A673 (cell line): ENCODE data around the gene EPS15. TPM values are rescaled to one million over a fixed set of nuclear protein-coding genes. Genes with fewer than 3 reads are reported as not detected.

Experiments used
- BruUV-seq: library from RNA; stranded (reverse); fragments of 400-500 nt; replicated peaks from 2 replicates; lab custom pipeline; 2021; lab: Mats Ljungman, UMichigan
- CTCF ChIA-PET: fragments of 300-600 bp; sonication (Branson Sonifier 250); formaldehyde crosslinking; loops from one replicate; lab custom pipeline; 2022; ENCODE audit warnings: antibody characterized with exemption; lab: Charles Lee
- POLR2A ChIA-PET: fragments of 300-600 bp; sonication (Branson Sonifier 250); formaldehyde crosslinking; loops from one replicate; lab custom pipeline; 2022; ENCODE audit warnings: antibody characterized with exemption; ENCODE audit not compliant: low non-redundant PET; lab: Charles Lee
- DNase-seq: peaks from one replicate; pipeline ENCODE4 v3.0.0-alpha.2; 2015; ENCODE audit warnings: low spot score
- H3K27ac ChIP-seq: fragments of 200-600 bp; sonication (generic); 2 replicates; pipeline ENCODE4 v1.5.1; 2016; ENCODE audit warnings: mixed run types, low read depth, mild to moderate bottlenecking, mixed read lengths, antibody characterized with exemption, low read length; ENCODE audit not compliant: poor library complexity, severe bottlenecking
- H3K27me3 ChIP-seq: fragments of 200-600 bp; sonication (generic); replicated peaks from 2 replicates; pipeline ENCODE4 v1.6.1; 2017; ENCODE audit warnings: mixed run types, low read depth, mild to moderate bottlenecking, mixed read lengths, antibody characterized with exemption, low read length; ENCODE audit not compliant: insufficient read depth, poor library complexity
- H3K36me3 ChIP-seq: fragments of 200-600 bp; sonication (generic); 2 replicates; pipeline ENCODE4 v1.6.1; 2016; ENCODE audit warnings: mixed run types, mild to moderate bottlenecking, mixed read lengths, antibody characterized with exemption, low read length; ENCODE audit not compliant: insufficient read depth, poor library complexity, severe bottlenecking
- H3K4me1 ChIP-seq: fragments of 200-600 bp; sonication (generic); 2 replicates; pipeline ENCODE4 v1.6.1; 2017; ENCODE audit warnings: mixed run types, mild to moderate bottlenecking, mixed read lengths, antibody characterized with exemption, low read length; ENCODE audit not compliant: insufficient read depth, poor library complexity, severe bottlenecking
- H3K4me3 ChIP-seq: fragments of 200-600 bp; sonication (generic); 2 replicates; pipeline ENCODE4 v1.5.1; 2016; ENCODE audit warnings: low read depth, mixed run types, mild to moderate bottlenecking, mixed read lengths, low read length; ENCODE audit not compliant: poor library complexity, severe bottlenecking
- H3K9me3 ChIP-seq: fragments of 200-600 bp; sonication (generic); 2 replicates; pipeline ENCODE4 v1.6.1; 2016; ENCODE audit warnings: mixed run types, low read depth, mild to moderate bottlenecking, mixed read lengths, antibody characterized with exemption, low read length; ENCODE audit not compliant: poor library complexity, severe bottlenecking
- EZH2 ChIP-seq: fragments of 200-600 bp; sonication (generic); IDR thresholded peaks from 2 replicates; pipeline ENCODE4 v1.6.1; 2017; ENCODE audit warnings: borderline replicate concordance, low read depth, mild to moderate bottlenecking, mixed read lengths, antibody characterized with exemption, low read length; ENCODE audit not compliant: poor library complexity, severe bottlenecking
- intact Hi-C: fragments of 100-400 bp; cut with micrococcal nuclease; formaldehyde crosslinking; loops from one replicate; pipeline ENCODE4 v1.10.0; 2022; ENCODE audit not compliant: unreplicated experiment
- total RNA-seq: library from RNA; stranded (reverse); gene quantifications from 2 replicates; pipeline ENCODE4 v1.2.3, GENCODE V29; 2021
- TF ChIP-seq, protein P1 (sequence below): fragments of 300-800, 200-600 bp; sonication (generic); conservative IDR thresholded peaks from 2 replicates; pipeline ENCODE4 v1.5.1; 2017; ENCODE audit warnings: low read depth, mild to moderate bottlenecking, antibody characterized with exemption, low read length, moderate library complexity, mixed read lengths

The EPS15 gene
- total RNA-seq, 1 experiment from 2014 or later: 50.6 TPM

DNA sequence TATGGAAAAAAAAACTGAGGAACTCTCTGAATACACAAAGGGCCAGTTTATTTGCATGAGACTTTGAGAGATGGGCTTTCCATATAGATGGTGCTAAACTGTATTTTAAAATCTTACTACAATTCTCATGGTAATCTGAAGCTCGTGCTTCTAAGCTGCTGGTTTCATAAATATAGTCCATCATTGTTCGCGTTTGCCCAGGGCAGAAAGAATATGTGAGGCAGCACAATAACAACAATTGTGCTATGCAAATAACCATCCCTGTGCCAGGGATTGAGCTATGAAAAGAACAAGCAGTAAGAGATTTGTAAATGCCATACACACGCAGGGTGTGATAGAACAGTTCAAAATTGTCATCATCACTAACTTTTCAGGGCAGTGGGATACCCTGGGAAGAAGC is 4.9 kb upstream of the EPS15 start:
- POLR2A ChIA-PET: interaction anchor here (0.6 kb wide), 1 partner anchor 72 kb away, joined by 16 read pairs; no protein-coding TSS in a partner anchor
- Histone ChIP-seq H3K4me1 (no peaks in the 10 kb centered on the region), H3K4me3 (no peak overlapping the region), H3K27me3 (no peaks in the 10 kb centered on the region), H3K36me3 (no peaks in the 10 kb centered on the region), H3K27ac (no peak overlapping the region), H3K9me3 (no peaks in the 10 kb centered on the region)
- intact Hi-C loops: no loop called here
- TF ChIP-seq EZH2: no peak
- TF ChIP-seq, protein P1, sequence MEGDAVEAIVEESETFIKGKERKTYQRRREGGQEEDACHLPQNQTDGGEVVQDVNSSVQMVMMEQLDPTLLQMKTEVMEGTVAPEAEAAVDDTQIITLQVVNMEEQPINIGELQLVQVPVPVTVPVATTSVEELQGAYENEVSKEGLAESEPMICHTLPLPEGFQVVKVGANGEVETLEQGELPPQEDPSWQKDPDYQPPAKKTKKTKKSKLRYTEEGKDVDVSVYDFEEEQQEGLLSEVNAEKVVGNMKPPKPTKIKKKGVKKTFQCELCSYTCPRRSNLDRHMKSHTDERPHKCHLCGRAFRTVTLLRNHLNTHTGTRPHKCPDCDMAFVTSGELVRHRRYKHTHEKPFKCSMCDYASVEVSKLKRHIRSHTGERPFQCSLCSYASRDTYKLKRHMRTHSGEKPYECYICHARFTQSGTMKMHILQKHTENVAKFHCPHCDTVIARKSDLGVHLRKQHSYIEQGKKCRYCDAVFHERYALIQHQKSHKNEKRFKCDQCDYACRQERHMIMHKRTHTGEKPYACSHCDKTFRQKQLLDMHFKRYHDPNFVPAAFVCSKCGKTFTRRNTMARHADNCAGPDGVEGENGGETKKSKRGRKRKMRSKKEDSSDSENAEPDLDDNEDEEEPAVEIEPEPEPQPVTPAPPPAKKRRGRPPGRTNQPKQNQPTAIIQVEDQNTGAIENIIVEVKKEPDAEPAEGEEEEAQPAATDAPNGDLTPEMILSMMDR: no peak
- no TSS peak for BruUV-seq
- no peak for DNase-seq
- CTCF ChIA-PET: no interaction called here

DNA sequence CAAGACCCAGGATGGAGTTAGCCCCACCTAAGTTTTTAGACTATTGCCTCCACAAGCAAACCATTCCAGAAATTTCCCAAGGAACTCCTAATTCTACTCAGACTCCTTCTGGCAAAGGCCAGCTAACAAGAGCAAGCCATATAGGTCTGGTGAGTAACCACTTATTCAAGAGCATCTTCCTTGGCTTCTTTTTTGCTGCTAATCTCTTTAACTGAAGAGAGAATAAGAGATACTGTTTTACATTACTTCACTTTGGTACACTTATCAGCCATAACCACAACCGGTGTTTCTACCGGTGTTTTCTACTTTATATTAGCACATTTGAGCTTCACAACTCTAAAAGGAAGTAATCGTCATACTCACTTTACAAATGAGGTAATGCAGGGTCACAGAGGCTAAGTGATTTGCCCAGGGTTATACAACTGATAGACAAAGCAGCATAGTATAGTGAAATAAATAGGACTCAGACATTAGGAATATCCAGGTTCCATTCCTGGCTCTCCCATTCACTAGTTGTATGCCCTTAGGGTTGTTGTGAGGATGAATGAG is 1.7 kb upstream of the EPS15 start:
- TF ChIP-seq, protein P1: no peak
- no peak for TF ChIP-seq EZH2
- CTCF ChIA-PET: no interaction called here
- Histone ChIP-seq H3K27ac (no peak overlapping the region), H3K4me3 (no peak overlapping the region), H3K4me1 (peaks cover 15% of the 10 kb centered on the region), H3K27me3 (no peaks in the 10 kb centered on the region), H3K9me3 (no peaks in the 10 kb centered on the region), H3K36me3 (no peaks in the 10 kb centered on the region)
- no peak for DNase-seq
- no TSS peak for BruUV-seq
- POLR2A ChIA-PET: no interaction called here
- intact Hi-C loops: no loop called here

DNA sequence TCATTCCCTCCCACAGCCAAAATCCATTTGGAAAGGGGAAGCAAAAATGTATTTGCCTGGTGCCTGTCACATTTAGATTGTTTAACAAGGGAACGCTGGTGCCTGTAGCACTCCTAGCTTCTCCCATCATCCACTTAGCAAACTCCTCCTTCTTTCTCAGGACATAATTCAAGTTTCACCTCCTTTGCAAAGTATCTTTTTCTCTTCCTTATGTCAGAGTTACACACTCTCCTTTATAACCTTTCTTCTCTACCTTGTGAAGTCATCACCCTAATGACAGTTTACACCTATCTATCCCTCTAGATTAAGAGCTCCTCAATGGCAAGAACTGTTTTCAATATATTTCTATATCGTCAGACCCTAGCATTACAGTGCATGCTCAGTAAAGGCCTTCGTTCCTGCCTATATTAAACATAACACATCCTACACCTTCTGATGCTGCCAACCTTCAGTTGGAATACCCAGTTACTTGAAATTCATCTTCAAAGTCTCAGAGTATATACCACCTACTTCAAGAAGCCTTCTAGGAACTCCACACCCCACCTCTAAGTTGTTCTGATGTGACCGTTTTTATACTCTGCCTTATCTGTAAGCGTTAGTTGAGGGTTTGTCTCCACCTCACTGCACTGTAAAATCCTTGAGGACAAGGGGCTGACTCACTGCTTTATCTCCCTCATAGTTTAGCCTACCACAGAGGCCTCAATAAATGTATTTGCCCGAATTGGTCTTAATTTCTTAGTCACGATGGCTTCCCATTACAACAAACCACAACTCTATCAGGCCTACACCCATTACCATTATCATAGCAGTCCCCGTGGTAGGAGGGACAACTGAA is 1.0 kb upstream of the EPS15 start:
- ChIA-PET POLR2A (no interaction called here), CTCF (no interaction called here)
- TF ChIP-seq, protein P1: no peak
- no peak for TF ChIP-seq EZH2
- H3K27ac ChIP-seq: no peak overlapping the region
- no peaks in the 10 kb centered on the region for H3K9me3 ChIP-seq
- no peak for DNase-seq
- H3K4me1 ChIP-seq: peaks cover 22% of the 10 kb centered on the region
- H3K4me3 ChIP-seq: no peak overlapping the region
- BruUV-seq: no TSS peak
- H3K36me3 ChIP-seq: no peaks in the 10 kb centered on the region
- H3K27me3 ChIP-seq: no peaks in the 10 kb centered on the region
- intact Hi-C loops: loop anchor here (5.0 kb wide), 1 partner anchor 88 kb away; no protein-coding TSS in a partner anchor
